MCF 10A (cell line): ENCODE data around the gene TBC1D2B. TPM values are rescaled to one million over a fixed set of nuclear protein-coding genes. Genes with fewer than 3 reads are reported as not detected.

Experiments
- BruUV-seq: library from RNA; stranded (reverse); fragments of 400-500 nt; replicated peaks from 2 replicates; lab custom pipeline; 2021; lab: Mats Ljungman, UMichigan
- CTCF ChIA-PET: fragments of 300-600 bp; sonication (Branson Sonifier 250); formaldehyde crosslinking; extraction: SDS; loops from one replicate; lab custom pipeline; 2021; ENCODE audit warnings: antibody characterized with exemption, inconsistent platforms; lab: Yijun Ruan, JAX
- POLR2A ChIA-PET: fragments of 300-600, 350-650 bp; sonication (Branson Sonifier 250); formaldehyde crosslinking; extraction: SDS; loops from one replicate; lab custom pipeline; 2020; ENCODE audit warnings: antibody characterized with exemption, inconsistent platforms; lab: Yijun Ruan, JAX
- DNase-seq: peaks from one replicate; pipeline ENCODE4 v3.0.0-alpha.2; 2018; ENCODE audit not compliant: unreplicated experiment
- H3K27ac Mint-ChIP-seq: one replicate; pipeline ENCODE4 v1.8.0; 2022; ENCODE audit warnings: mild to moderate bottlenecking, low read depth, mixed read lengths; ENCODE audit not compliant: unreplicated experiment
- H3K27me3 Mint-ChIP-seq: one replicate; pipeline ENCODE4 v1.8.0; 2022; ENCODE audit warnings: mixed read lengths; ENCODE audit not compliant: insufficient read depth, unreplicated experiment
- H3K36me3 Mint-ChIP-seq: one replicate; pipeline ENCODE4 v1.8.0; 2022; ENCODE audit warnings: mild to moderate bottlenecking, moderate library complexity, mixed read lengths; ENCODE audit not compliant: insufficient read depth, unreplicated experiment
- H3K4me1 Mint-ChIP-seq: one replicate; pipeline ENCODE4 v1.8.0; 2022; ENCODE audit warnings: mixed read lengths; ENCODE audit not compliant: insufficient read depth, unreplicated experiment
- H3K4me3 Mint-ChIP-seq: one replicate; pipeline ENCODE4 v1.8.0; 2022; ENCODE audit warnings: mild to moderate bottlenecking, moderate library complexity, mixed read lengths; ENCODE audit not compliant: unreplicated experiment
- H3K9me3 Mint-ChIP-seq: one replicate; pipeline ENCODE4 v1.8.0; 2022; ENCODE audit warnings: mixed read lengths; ENCODE audit not compliant: unreplicated experiment
- intact Hi-C: fragments of 100-400 bp; cut with micrococcal nuclease; formaldehyde crosslinking; loops from 2 replicates; pipeline ENCODE4 v1.14.1; 2022
- total RNA-seq: library from RNA; stranded (reverse); gene quantifications from 2 replicates; pipeline ENCODE4 v1.2.3, GENCODE V29; 2022
- TF ChIP-seq, protein P1 (sequence below): fragments of 200-600 bp; IDR thresholded peaks from one replicate; pipeline ENCODE4 v1.8.0; 2022; ENCODE audit warnings: antibody characterized with exemption, mild to moderate bottlenecking; ENCODE audit not compliant: unreplicated experiment

The TBC1D2B gene
- total RNA-seq, 1 experiment from 2014 or later, result 21.2 TPM

DNA sequence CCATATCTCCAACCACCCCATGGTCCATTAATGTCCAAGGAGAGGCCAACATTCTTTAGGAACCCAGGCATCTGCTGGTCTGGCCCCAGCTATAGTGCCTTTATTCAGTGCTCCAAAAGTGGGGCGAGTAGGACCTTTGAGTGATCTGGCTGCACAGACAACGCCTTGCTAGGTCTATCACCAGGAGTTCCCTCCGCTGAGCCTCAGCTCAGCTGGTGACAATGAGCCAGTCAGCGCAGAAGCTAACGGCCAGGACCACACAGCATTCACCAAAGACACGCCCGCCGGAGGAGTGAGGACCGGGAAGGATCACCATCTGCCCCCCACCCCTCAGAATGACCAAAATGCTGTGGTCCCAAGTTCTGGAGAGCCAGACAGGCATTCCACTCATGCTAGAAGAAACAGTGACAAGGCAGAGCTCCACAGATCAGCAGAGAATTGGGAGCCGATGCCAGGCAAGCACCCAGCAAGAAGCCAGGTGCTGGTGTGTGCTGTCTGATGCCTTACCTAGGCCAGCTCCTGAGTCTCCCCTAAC is 19.0 kb downstream of the TBC1D2B start:
- Mint-ChIP-seq H3K36me3 (peaks cover 7% of the 10 kb centered on the region), H3K9me3 (no peaks in the 10 kb centered on the region), H3K4me3 (no peak overlapping the region), H3K4me1 (peaks cover 26% of the 10 kb centered on the region), H3K27me3 (no peaks in the 10 kb centered on the region), H3K27ac (peak overlapping the region; percentile 91)
- TF ChIP-seq, protein P1, sequence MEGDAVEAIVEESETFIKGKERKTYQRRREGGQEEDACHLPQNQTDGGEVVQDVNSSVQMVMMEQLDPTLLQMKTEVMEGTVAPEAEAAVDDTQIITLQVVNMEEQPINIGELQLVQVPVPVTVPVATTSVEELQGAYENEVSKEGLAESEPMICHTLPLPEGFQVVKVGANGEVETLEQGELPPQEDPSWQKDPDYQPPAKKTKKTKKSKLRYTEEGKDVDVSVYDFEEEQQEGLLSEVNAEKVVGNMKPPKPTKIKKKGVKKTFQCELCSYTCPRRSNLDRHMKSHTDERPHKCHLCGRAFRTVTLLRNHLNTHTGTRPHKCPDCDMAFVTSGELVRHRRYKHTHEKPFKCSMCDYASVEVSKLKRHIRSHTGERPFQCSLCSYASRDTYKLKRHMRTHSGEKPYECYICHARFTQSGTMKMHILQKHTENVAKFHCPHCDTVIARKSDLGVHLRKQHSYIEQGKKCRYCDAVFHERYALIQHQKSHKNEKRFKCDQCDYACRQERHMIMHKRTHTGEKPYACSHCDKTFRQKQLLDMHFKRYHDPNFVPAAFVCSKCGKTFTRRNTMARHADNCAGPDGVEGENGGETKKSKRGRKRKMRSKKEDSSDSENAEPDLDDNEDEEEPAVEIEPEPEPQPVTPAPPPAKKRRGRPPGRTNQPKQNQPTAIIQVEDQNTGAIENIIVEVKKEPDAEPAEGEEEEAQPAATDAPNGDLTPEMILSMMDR, result no peak
- intact Hi-C loops, result no loop called here
- POLR2A ChIA-PET, result interaction anchor here (0.9 to 2.5 kb wide), 3 partner anchors 9 to 91 kb away, joined by 7 to 9 read pairs (median 8); partner anchors contain the start of gene IDH3A
- CTCF ChIA-PET, result interaction anchor here (0.7 to 2.4 kb wide), 5 partner anchors 9 to 92 kb away, joined by 3 to 10 read pairs (median 4); no protein-coding TSS in a partner anchor
- DNase-seq, result no peak
- BruUV-seq, result no TSS peak

DNA sequence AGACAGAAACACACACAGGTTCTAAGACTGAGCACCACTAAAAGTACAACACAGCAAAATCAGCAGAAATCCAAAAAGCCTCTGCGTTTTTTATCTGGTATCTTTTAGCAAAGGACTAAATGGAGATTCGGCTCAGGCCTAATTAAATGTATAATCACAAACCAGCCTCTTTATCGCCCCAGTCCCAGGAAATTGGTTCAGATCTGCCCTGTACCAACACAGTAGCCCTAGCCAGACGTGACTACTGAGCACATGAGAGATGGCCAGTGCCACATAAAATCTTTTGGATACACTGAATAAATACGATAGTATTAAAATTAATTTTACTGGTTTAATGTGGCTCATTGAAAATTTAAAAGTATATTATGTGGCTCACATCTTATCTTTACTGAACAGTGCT is 19.7 kb downstream of the TBC1D2B start:
- H3K27ac Mint-ChIP-seq, result peak overlapping the region; percentile 95
- POLR2A ChIA-PET, result interaction anchor here (1.8 to 2.7 kb wide), 3 partner anchors 10 to 18 kb away, joined by 9 to 14 read pairs (median 14); no protein-coding TSS in a partner anchor
- no peak for DNase-seq
- intact Hi-C loops, result no loop called here
- peaks cover 9% of the 10 kb centered on the region for H3K36me3 Mint-ChIP-seq
- H3K9me3 Mint-ChIP-seq, result no peaks in the 10 kb centered on the region
- TF ChIP-seq, protein P1, result no peak
- no peak overlapping the region for H3K4me3 Mint-ChIP-seq
- no TSS peak for BruUV-seq
- H3K27me3 Mint-ChIP-seq, result no peaks in the 10 kb centered on the region
- H3K4me1 Mint-ChIP-seq, result peaks cover 26% of the 10 kb centered on the region
- CTCF ChIA-PET, result interaction anchor here (0.6 kb wide), 1 partner anchor 44 kb away, joined by 3 read pairs; no protein-coding TSS in a partner anchor

DNA sequence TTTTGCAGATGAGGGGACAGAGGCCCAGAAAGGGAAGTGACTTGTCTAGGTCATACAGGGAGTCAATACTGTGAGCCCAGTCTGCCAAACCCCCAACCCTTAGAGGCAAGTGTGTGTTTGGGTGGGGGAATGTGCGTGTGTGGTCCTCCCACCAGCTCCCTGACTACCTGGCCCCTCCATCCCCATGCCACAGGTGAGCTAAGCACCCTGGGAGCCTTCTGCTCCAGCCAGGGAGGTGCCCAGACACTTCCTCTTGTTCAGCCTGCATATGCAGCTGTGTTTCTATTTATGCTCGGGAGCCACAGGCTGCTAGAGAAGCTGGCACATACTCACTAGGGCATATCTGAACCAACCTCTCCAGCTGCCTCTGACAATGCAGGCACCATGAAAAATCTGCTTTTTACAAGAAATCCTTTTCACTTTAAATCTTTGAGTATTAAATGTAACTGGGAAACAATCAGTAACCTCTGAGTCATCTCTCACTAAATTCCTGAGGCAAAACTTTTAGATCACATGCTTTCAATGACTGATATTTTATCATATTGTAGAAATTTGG is 20.7 kb downstream of the TBC1D2B start:
- CTCF ChIA-PET, result interaction anchor here (0.6 to 1.6 kb wide), 5 partner anchors 10 to 352 kb away, joined by 3 to 7 read pairs (median 4); no protein-coding TSS in a partner anchor
- DNase-seq, result no peak
- POLR2A ChIA-PET, result interaction anchor here (1.0 to 2.7 kb wide), 6 partner anchors 11 to 98 kb away, joined by 3 to 14 read pairs (median 8); no protein-coding TSS in a partner anchor

More for the DNA sequence above, 20.7 kb downstream of the TBC1D2B start:
- H3K27me3 Mint-ChIP-seq, result no peaks in the 10 kb centered on the region
- BruUV-seq, result no TSS peak
- no peaks in the 10 kb centered on the region for H3K9me3 Mint-ChIP-seq
- intact Hi-C loops, result no loop called here
- H3K4me1 Mint-ChIP-seq, result peaks cover 32% of the 10 kb centered on the region
- no peak overlapping the region for H3K4me3 Mint-ChIP-seq
- peak overlapping the region; percentile 95 for H3K27ac Mint-ChIP-seq
- TF ChIP-seq, protein P1, result no peak
- peaks cover 18% of the 10 kb centered on the region for H3K36me3 Mint-ChIP-seq
